GM19455 (cell line): ENCODE measurements around the gene ARMC8.

Experiments
- ATAC-seq: cut with Tn5 transposase; IDR thresholded peaks from one replicate; pipeline ENCODE4 v1.9.1; 2021; ENCODE audit not compliant: unreplicated experiment

Gene ARMC8

GRCh38 chr3:138303474-138303873 is 116.4 kb downstream of the ARMC8 start:
- ATAC-seq = no peak

GRCh38 chr3:138307899-138308298 is 120.8 kb downstream of the ARMC8 start:
- ATAC-seq = no peak

- no peak for ATAC-seq
Measured at GRCh38 chr3:138308783-138309182, 121.7 kb downstream of the ARMC8 start.

GRCh38 chr3:138310494-138310893 is 123.4 kb downstream of the ARMC8 start:
- no peak for ATAC-seq

GRCh38 chr3:138314751-138315150 is 127.7 kb downstream of the ARMC8 start:
- ATAC-seq = no peak

GRCh38 chr3:138317687-138318086 is 130.6 kb downstream of the ARMC8 start:
- ATAC-seq = no peak

GRCh38 chr3:138323971-138324370 is 136.9 kb downstream of the ARMC8 start:
- ATAC-seq = no peak

GRCh38 chr3:138325990-138326389 is 138.9 kb downstream of the ARMC8 start:
- no peak for ATAC-seq

- no peak for ATAC-seq
Measured at GRCh38 chr3:138326866-138327595, 139.9 kb downstream of the ARMC8 start.

- no peak for ATAC-seq
Measured at GRCh38 chr3:138327831-138328230, 140.7 kb downstream of the ARMC8 start.

GRCh38 chr3:138328341-138328740 is 141.2 kb downstream of the ARMC8 start:
- no peak for ATAC-seq

- ATAC-seq = peak; percentile 87
Measured at GRCh38 chr3:138329127-138329983, 142.3 kb downstream of the ARMC8 start, which contains the start of gene NME9. TSS of gene NME9 (minus strand) at chr3:138329851. CDS start at chr3:138329335, 516 bp downstream.

GRCh38 chr3:138329984-138330293 is 142.8 kb downstream of the ARMC8 start:
- ATAC-seq = no peak

- no peak for ATAC-seq
Measured at GRCh38 chr3:138331143-138331894, 144.2 kb downstream of the ARMC8 start.

- no peak for ATAC-seq
Measured at GRCh38 chr3:138332472-138333073, 145.5 kb downstream of the ARMC8 start.

GRCh38 chr3:138334608-138335007 is 147.5 kb downstream of the ARMC8 start:
- ATAC-seq = no peak

GRCh38 chr3:138336454-138336999 is 149.4 kb downstream of the ARMC8 start:
- ATAC-seq = no peak

GRCh38 chr3:138338244-138338643 is 151.1 kb downstream of the ARMC8 start:
- ATAC-seq = no peak

GRCh38 chr3:138338811-138339210 is 151.7 kb downstream of the ARMC8 start:
- ATAC-seq = no peak

- no peak for ATAC-seq
Measured at GRCh38 chr3:138340511-138340910, 153.4 kb downstream of the ARMC8 start.

GRCh38 chr3:138344754-138345153 is 157.7 kb downstream of the ARMC8 start:
- no peak for ATAC-seq
